ENCODE measurements around the gene MT1X. TPM values are rescaled to one million over a fixed set of nuclear protein-coding genes. Genes with fewer than 3 reads are reported as not detected.

The MT1X gene
- total RNA-seq, result 24.6 TPM
- long read RNA-seq, result 0 reads

- intact Hi-C loops (cut with DNase I), result loop anchor here (2.0 kb wide), 1 partner anchor 73 kb away; the partner anchor contains the start of gene MT2A
- DNase-seq (ENCODE audit: low spot score), result peak; percentile 95
These were observed at the start of gene MT1X for GRCh38 chr16:56681939-56682702. TSS of gene MT1X (plus strand) at chr16:56682470. CDS start at chr16:56682541, 71 bp downstream.

- DNase-seq (ENCODE audit: low spot score), result no peak
These were observed 49.4 kb upstream of the MT1X start for GRCh38 chr16:56632848-56633365.

GRCh38 chr16:56633535-56633934 lies 48.7 kb upstream of the MT1X start:
- DNase-seq (ENCODE audit: low spot score), result no peak
- intact Hi-C loops (cut with DNase I), result no loop called here

More at GRCh38 chr16:56632848-56633365, 49.4 kb upstream of the MT1X start:
- intact Hi-C loops (cut with DNase I), result no loop called here

GRCh38 chr16:56634715-56635440 lies 47.4 kb upstream of the MT1X start:
- intact Hi-C loops (cut with DNase I), result loop anchor here (5.0 kb wide), 1 partner anchor 33 kb away; no protein-coding TSS in a partner anchor
- no peak for DNase-seq (ENCODE audit: low spot score)

- intact Hi-C loops (cut with DNase I), result loop anchor here (5.0 kb wide), 1 partner anchor 33 kb away; no protein-coding TSS in a partner anchor
- DNase-seq (ENCODE audit: low spot score), result no peak
These were observed 46.8 kb upstream of the MT1X start for GRCh38 chr16:56635441-56635967.

GRCh38 chr16:56636616-56637413 lies 45.5 kb upstream of the MT1X start:
- DNase-seq (ENCODE audit: low spot score), result no peak
- intact Hi-C loops (cut with DNase I), result loop anchor here (5.0 kb wide), 1 partner anchor 35 kb away; no protein-coding TSS in a partner anchor

- peak; percentile 89 for DNase-seq (ENCODE audit: low spot score)
- intact Hi-C loops (cut with DNase I), result loop anchor here (5.0 kb wide), 1 partner anchor 36 kb away; no protein-coding TSS in a partner anchor
These were observed 44.2 kb upstream of the MT1X start, which contains the start of gene MT1A for GRCh38 chr16:56637814-56638750. TSS of gene MT1A (plus strand) at chr16:56638666. CDS start at chr16:56638739, 73 bp downstream.

GRCh38 chr16:56639045-56639444 lies 43.2 kb upstream of the MT1X start:
- intact Hi-C loops (cut with DNase I), result loop anchor here (5.0 kb wide), 1 partner anchor 37 kb away; no protein-coding TSS in a partner anchor
- no peak for DNase-seq (ENCODE audit: low spot score)

- no peak for DNase-seq (ENCODE audit: low spot score)
- intact Hi-C loops (cut with DNase I), result no loop called here
These were observed 42.2 kb upstream of the MT1X start for GRCh38 chr16:56640076-56640475.

- intact Hi-C loops (cut with DNase I), result no loop called here
These were observed 41.1 kb upstream of the MT1X start for GRCh38 chr16:56641166-56641565.

GRCh38 chr16:56643080-56643778 lies 39.0 kb upstream of the MT1X start:
- DNase-seq (ENCODE audit: low spot score), result no peak
- intact Hi-C loops (cut with DNase I), result no loop called here

More at GRCh38 chr16:56641166-56641565, 41.1 kb upstream of the MT1X start:
- DNase-seq (ENCODE audit: low spot score), result no peak

GRCh38 chr16:56643833-56644232 lies 38.4 kb upstream of the MT1X start:
- intact Hi-C loops (cut with DNase I), result no loop called here
- DNase-seq (ENCODE audit: low spot score), result no peak

GRCh38 chr16:56645311-56645710 lies 37.0 kb upstream of the MT1X start:
- intact Hi-C loops (cut with DNase I), result no loop called here
- no peak for DNase-seq (ENCODE audit: low spot score)

GRCh38 chr16:56645838-56646237 lies 36.4 kb upstream of the MT1X start:
- intact Hi-C loops (cut with DNase I), result no loop called here
- DNase-seq (ENCODE audit: low spot score), result no peak

- intact Hi-C loops (cut with DNase I), result no loop called here
- DNase-seq (ENCODE audit: low spot score), result no peak
These were observed 34.4 kb upstream of the MT1X start for GRCh38 chr16:56647641-56648431.

- intact Hi-C loops (cut with DNase I), result no loop called here
- DNase-seq (ENCODE audit: low spot score), result no peak
These were observed 33.0 kb upstream of the MT1X start for GRCh38 chr16:56649271-56649670.

- no peak for DNase-seq (ENCODE audit: low spot score)
These were observed 32.5 kb upstream of the MT1X start for GRCh38 chr16:56649820-56650219.

More at GRCh38 chr16:56649820-56650219, 32.5 kb upstream of the MT1X start:
- intact Hi-C loops (cut with DNase I), result no loop called here
